Anterior cingulate cortex (tissue), 58 donors: ENCODE results near the gene PABPC3.

Experiments used
- DNase-seq, 58 donors: peaks; one replicate each; lab custom pipeline; 2025; lab: John Stamatoyannopoulos, UW

The PABPC3 gene

DNA sequence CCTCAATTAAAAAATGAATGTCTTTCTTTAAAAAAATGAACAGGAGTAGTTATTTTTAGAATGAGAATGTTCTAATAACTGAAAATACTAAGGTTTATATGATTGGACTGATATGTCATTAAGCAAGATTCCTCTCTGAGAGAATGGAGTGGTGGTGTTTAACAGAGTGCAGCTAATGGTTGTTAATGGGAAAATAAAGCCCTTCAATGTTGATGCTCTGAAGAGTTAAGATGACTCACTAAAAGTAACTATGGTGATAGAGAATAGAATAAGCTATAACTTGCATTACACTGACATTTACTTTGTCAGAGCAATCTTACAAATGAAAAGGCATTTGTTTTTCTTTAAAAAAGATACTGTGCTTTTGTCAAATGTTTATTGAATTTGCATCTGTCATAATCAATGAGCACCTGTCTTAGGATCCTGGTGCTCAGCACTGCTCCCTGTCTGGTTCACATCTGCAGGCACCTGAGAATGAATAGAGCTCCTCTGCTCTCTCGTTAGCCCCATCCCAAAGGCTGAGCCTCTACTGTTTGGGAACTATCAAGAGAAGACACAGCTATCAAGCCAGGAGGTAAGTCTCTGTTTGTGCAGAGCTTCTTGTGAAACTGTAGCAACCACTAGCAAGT, 15.1 kb downstream of the PABPC3 start:
- no peak for DNase-seq

DNA sequence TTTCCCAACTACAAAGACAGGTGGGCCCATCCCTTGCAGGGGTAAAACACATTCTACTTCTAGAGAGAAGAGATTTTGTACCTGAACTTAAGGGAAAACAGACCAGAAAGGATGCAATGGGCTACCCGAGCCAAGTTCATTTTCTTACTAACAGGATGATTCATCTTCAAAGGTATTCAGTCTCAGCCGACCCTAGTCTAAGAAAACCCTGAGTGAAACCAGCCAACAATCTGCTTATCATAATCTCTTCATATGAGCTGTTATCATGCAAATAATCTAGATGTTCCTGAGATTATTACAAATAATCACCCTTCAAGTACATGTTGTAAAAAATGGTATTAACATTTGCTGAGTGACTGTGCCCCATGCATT, 15.6 kb downstream of the PABPC3 start:
- no peak for DNase-seq

DNA sequence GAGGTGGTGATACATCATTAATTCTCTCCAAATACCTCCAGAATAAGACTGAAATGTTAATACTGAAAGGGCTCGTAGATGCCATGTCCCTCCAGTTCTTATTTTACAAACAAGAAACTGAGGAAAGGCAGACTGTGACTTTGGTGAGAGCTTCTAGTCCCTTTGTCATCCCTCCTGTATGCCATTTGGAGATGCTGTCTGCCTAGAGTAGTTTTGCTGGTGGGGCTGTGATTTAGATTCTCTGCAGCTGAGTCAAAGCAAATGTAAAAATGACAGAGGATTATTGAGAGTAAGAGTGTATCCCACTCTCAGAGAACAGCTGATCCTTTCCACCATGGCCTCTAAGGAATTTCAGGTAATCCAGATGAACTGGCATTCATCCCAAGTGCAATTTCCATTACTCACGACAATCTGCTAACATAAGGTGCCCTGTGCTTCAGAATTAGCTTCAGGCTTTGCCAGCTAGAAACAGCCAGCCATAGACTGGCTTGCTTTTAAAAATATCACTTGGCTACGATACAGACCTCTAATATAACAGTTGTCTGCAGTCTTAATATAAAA, 16.8 kb downstream of the PABPC3 start:
- DNase-seq: peak in 1 of 58 donors; percentile 15

DNA sequence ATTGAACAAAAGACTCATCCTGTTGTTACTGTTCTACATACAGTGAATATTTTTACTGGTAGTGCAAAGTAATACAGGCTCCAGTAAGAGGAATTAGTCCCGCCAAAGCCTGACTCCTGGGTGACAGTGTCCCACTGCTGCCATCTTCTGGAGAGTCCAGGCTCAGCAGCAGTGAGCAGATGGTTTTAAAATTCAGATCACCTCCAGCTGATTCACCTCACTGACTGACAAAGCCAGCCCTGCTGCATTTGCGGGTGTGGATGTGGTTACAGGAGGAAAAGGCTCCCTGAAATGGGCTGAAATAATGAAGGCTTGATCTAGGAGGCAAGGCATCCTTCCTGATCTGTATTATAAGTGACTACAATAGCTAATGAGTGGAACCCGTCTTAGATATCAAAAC, 18.3 kb downstream of the PABPC3 start:
- peak in 56 of 58 donors; percentile 17 to 88 (median 70) for DNase-seq

DNA sequence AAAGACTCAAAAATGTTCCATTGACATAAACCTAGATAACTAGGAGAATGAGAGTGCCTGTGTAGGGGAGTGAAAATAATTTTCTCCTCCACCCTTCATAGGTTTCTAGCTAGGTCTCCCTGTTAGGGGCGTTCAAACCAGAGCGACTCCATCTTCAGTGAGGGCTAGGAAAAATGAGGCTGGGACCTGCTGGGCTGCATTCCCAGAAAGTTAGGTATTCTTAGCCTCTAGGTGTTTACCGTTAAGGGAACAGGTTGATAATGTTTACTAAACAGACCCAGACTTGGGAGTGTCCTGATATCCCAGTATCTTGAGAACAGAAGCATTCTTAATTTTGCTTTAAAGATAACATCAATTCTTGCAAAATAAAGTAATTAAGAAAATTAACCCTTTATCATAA, 20.1 kb downstream of the PABPC3 start:
- no peak for DNase-seq

DNA sequence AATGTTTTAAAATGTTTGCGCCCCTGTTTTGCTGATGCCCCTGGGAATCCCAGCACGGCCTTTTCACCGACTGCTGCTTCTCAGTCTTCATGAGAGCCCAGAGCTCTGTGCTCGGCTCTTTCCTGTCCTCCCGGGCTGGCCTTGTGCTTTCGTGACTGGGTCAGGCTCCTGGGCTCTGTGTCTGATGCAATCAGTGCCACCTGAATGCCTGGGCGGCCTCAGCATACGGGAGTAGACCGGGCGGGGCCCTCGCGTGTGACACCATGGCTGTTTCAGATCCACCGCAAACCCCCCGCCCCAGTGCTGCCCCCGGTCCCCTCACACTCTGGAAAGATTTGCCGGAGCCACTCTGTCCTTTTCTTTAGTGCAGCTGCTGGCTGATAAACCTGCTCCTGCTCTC, 21.4 kb downstream of the PABPC3 start:
- DNase-seq: no peak

DNA sequence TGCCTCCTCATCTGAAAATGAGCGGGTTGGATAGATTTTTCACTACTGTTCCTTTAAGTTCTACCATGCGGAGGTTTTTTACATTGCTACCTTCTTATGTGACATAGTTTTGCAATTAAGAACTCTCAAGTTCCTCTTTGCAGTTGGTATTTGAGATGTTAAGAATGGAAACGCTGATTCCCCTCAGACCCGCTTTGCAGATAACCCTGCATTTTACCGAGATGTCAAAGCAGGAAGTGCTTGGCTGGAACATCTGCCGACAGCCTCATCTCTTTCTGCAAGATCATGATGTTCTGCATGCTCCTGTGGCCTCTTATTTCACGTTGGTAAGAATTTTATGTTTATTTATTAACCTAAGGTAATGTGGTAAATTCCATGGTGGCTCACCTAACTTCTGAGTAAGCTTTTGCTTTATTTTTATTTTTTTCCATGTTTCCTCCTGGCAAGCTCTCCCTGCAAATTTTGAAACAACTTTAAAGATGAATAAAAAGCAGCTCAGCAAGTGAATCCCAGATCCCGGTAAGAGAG, 22.5 kb downstream of the PABPC3 start:
- no peak for DNase-seq

DNA sequence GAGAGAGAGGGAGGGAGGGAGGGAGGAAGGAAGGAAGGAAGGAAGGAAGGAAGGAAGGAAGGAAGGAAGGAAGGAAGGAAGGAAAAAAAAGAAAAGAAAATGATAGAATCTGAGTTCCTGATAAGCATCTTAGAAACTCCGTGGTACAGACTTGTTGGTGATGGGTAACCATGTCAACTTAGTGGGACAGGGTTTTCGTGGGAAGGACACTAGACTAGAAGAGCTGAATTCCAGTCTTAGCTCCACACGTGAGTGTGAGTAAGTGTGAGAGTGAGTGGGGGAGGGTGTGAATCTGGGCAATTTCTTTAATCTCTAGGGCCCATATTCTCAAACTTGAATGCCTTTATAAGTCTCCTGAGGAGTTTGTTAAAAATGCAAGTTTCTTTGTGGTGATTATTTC, 35.0 kb downstream of the PABPC3 start:
- DNase-seq: no peak

DNA sequence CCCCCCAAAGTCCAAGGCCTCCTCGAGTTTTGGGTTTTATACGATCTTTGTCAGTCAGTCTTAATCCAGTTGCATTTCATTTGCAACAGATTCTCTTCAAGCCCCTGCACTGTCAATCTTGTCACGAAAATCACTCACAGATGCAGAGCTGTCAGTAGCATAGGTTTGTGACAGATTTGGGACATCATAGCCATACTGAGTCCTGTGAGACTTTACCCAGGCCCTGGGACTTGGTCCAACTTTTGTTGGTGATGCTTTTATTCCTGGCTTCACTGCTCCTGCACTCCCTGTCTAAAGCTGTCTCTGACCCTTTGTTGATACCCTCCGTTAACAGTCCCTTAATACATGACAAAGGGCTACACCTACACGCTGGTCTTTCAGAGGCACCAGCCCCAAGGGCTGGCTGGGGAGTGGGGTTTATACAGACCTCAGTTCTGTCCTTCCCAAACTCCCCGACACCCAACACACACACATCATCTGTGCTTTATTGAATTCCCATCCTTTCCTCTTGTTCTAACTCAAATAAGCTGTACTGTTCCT, 36.0 kb downstream of the PABPC3 start:
- DNase-seq: no peak

DNA sequence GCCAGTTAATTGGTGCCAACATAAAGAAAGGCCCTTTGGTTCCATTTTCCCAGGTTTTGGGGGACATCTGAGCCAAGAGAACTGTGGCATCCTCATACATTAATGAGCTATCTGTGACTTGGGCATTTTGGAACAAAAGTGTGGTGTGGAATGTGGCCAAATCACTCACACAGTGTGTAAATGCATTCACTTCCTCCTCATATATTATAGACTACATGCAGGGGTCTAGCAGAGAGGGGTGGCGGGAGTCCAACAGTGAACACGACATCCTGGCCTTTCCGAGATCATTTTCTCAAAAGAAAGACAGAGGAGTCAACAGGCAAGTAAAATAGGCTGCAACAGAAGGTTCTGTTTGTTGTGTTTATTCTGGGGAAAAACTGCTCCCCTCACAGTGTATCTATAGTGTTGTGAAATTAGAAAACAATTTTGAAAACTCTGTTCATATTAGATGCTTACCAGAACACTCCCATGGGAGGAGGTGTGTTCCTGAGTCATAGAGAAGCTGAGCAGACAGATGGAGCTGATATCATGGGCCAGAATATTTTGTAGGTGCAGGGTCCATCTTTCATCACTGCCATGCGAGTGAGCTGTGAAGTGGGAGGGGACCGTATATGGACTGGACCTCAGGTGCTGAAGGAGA, 36.9 kb downstream of the PABPC3 start:
- DNase-seq: no peak

DNA sequence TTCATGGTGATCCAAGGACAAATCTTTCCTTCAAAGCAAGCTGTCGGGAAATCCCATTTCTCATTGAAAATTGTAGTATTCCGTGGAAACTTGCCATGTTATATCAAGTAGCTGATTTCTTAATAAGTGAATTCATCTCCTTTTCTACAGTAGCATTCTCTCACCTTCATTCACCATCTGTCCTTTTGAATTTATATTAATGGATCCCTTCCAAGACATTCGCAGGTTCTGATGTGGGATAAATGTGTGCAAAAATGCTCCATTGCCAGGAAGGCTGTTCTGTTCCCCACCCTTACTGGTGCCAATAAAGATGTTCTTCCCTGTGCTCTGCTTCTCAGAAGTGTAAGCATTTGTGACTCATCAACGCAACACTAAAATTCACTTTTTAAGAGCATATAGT, 40.0 kb downstream of the PABPC3 start:
- DNase-seq: peak in 1 of 58 donors; percentile 34

DNA sequence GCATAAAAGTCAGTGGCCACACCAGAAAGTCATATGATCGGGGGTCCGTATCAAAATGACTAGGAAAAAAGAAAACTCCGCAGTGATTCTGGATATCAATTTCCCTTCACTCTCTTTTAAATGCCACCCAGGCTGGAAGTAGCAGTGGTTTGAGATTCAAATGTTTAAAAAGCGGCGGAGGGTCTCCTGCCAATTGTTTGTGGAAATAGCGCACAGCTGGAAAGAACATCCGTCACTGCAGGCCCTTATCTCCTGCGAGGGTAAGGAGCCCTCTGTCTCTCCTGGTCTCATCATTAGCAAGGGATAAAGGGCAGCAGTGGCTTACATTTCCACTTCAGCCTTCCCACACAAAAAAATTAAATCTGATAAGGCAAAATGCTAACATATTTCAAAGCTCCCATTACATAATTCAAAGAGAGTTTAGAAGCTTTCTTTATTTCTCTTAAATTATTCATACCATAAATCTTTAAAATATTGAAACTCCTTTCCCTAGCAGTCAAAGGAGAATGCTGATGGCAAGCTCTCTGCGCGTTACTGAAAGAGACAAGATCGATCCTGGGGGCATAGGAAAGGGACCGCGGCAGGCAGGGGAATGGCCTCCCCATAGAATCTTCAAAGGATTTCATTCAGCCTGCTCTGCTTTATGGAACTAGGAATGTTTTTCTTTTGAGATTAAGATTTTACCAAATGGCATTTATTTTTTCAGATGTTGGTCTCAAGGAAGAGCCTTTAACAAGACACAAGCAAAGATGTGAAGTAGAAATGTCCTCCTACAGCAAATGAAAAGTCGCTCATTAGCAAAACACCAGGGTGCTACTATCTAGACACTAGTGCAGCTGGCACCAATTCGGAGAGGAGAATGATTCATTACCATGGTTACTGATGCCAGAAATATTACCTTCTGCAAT, 41.2 kb downstream of the PABPC3 start:
- DNase-seq: peak in 8 of 58 donors; percentile 9 to 65 (median 34)

DNA sequence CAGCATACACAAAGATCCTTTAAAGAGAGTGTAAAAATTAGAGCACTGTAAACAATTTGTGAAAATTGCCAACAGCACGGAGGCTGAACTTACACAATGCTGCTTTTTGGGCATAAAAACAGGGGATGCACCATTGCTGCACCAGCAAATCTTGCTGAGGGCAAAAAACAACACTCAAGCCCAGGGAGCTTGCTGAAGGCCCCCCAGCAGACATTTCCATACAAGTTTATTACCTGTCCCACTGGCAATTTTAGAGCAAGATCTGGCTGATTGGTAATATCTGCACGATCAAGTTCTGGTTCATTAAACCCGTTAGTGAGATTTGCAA, 41.8 kb downstream of the PABPC3 start:
- DNase-seq: peak in 1 of 58 donors; percentile 8

DNA sequence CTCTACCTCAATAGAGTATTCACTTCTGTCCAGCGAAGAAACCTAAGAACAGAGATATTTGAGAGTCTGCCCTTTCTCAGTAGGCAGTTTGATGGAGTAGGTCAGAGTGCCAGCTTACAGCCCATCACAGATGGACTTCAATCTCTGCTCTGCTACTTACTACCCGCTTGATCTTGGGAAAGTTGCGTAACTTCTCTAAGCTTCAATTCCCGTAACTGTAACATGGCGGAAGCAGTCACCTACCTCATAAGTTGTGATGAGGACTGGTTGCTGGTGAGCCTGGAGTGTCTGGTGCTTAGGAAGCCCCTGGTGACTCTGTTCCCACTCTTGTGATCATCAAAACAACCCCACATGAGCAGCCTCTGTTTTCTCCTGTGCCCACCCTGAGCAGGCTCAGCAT, 45.1 kb downstream of the PABPC3 start:
- no peak for DNase-seq

DNA sequence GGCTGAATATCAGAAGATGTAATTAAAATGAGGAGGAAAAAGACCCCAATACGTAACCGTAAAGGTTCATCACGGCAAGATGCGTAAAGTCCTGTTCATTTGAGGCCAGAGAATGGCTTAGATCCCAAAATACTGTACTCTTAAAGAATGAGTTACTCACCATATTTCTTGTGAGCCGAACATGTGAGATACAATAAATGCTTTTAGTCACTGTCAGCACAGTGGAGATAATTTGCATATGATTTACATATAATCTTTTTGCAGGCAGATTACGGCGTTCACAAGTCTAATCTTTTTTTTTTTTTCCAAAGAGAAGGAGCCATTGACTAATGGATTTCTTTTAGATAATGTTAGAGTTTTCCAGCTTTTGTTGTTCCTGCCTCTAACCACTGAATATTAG, 47.8 kb downstream of the PABPC3 start:
- DNase-seq: no peak

DNA sequence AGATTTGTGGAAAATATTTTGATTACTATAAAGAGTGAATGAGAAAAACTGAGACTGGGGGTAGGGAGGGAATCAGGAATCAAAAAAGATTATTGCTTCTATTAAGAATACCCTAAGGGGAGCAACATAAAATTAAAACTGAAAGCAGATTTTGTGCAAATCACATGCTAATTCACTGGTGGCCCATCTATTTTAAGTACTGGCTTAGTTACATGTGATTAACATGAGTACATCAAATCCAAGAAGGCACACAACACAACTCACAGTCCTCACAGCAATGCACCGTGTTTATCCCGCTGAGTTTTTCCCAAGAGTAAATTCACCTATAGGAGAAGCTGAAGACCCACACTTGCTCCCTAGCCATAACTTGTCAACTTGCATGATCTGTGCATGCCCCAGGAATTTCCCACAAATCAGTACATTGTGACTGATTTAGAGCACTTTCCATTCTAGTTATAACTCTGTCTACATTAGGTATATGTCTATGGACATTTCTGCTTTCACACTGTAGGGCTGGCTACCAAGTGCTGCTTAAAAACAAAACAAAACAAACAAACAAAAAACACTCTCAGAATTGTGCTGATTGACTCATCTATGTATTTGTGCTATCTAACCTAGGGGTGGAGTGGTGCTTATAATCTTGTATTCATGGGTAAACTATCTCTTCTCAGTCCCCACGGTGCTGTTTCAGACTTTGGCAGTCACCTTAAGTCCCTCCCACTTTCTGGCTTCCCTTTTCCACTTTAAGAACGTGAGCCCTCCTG, 51.9 kb downstream of the PABPC3 start:
- DNase-seq: no peak

DNA sequence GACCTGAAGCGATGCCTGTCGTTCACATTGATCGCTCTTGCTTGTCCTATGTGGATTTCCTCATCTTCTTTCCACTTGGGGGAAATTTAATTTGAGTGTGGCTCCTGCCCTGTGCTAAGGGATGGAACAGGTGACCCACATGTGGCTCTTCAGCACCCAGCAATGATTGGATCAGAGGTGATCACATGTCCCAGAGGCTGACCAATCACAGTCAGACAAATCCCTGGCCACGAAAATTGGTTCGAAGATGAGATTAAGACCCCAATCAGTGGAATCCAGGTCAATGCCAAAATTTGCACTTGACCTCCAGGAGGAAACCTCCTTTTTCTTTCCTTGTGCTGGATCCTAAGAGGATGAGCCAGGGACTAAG, 52.5 kb downstream of the PABPC3 start:
- no peak for DNase-seq
